Sigmoid colon (tissue), 4 donors: ENCODE data around the gene AKIP1.

ENCODE experiments used
- CTCF ChIP-seq, 4 experiments: fragments of 450-650 bp in 3 of 4; fragments of 200-600 bp in 1 of 4; IDR thresholded peaks; one replicate each; pipeline ENCODE4 v1.5.1; 2016 to 2019; ENCODE audit warnings: antibody characterized with exemption in 4 of 4, mild to moderate bottlenecking in 3 of 4, moderate library complexity in 2 of 4
- POLR2AphosphoS5 ChIP-seq, 4 donors: sonication (generic); formaldehyde crosslinking; IDR thresholded peaks; one replicate each; pipeline ENCODE4 v1.6.1; 2017; ENCODE audit warnings: antibody characterized with exemption in 4 of 4

- TF ChIP-seq POLR2AphosphoS5 (IDR thresholded peaks at IDR 0.05) (peak; percentile 77 to 91 (median 87)), CTCF (IDR thresholded peaks at IDR 0.05) (no peak)
Measured at GRCh38 chr11:8871171-8871775, 39.7 kb upstream of the AKIP1 start.
